GM12875 (cell line): Measurements from ENCODE around the gene CLCN7.
A peak's percentile ranks its signal among the peaks of the same experiment; 100 is the strongest.

Source experiments
- H3K4me3 ChIP-seq: one replicate; pipeline ENCODE4 v1.5.1; 2011; ENCODE audit warnings: low read depth, low read length, control low read depth
- TF ChIP-seq, protein P1 (sequence below): IDR thresholded peaks from 2 replicates; pipeline ENCODE4 v1.5.1; 2011; ENCODE audit warnings: low read depth, mild to moderate bottlenecking, control low read depth, inconsistent platforms, low read length, moderate library complexity, borderline replicate concordance; ENCODE audit not compliant: insufficient read depth

CLCN7 gene

DNA sequence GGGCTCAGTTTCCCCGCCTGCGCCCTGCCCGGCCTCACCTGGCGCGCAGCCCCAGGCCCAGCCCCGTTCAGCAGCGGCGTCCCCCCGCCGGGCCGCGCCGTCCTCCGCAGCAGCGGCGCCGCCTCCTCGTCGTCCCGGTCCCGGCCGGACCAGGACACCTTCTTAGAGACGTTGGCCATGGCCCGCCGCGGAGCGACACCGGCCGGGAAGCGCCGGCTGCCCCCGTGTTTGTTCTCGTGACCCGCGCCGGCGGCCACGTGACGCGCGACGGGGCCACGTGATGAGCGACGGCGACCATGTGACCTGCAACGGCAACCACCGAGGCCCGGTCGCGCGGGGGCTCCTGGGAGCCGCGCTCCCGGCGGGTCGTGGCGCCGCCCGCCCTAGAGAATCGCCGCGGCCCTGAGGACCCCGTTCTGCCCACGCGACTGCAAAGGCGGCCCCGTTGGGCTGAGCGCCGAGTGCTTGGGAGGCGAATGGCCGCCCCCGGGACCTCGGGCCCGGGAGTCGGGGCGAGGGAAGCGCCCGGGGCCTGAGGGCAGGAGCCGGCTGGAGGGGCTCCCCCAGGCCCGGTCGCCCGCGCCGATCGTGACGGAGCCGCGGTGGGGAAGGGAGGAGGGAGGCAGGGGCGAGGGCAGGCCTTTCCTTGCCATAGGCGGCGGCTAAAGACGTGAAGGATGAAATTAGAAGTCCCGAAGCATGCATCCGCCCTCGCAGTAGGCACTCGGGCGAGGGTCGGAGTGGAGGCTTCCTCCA, at the start of gene CLCN7:
Gene CLCN7 (minus strand): TSS at position 233 of the 756 bp plus-strand sequence. CDS start 54 bp downstream, at position 179.
- peak within 1 kb of the TSS; percentile 90 for H3K4me3 ChIP-seq
- TF ChIP-seq, protein P1, sequence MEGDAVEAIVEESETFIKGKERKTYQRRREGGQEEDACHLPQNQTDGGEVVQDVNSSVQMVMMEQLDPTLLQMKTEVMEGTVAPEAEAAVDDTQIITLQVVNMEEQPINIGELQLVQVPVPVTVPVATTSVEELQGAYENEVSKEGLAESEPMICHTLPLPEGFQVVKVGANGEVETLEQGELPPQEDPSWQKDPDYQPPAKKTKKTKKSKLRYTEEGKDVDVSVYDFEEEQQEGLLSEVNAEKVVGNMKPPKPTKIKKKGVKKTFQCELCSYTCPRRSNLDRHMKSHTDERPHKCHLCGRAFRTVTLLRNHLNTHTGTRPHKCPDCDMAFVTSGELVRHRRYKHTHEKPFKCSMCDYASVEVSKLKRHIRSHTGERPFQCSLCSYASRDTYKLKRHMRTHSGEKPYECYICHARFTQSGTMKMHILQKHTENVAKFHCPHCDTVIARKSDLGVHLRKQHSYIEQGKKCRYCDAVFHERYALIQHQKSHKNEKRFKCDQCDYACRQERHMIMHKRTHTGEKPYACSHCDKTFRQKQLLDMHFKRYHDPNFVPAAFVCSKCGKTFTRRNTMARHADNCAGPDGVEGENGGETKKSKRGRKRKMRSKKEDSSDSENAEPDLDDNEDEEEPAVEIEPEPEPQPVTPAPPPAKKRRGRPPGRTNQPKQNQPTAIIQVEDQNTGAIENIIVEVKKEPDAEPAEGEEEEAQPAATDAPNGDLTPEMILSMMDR: no peak

DNA sequence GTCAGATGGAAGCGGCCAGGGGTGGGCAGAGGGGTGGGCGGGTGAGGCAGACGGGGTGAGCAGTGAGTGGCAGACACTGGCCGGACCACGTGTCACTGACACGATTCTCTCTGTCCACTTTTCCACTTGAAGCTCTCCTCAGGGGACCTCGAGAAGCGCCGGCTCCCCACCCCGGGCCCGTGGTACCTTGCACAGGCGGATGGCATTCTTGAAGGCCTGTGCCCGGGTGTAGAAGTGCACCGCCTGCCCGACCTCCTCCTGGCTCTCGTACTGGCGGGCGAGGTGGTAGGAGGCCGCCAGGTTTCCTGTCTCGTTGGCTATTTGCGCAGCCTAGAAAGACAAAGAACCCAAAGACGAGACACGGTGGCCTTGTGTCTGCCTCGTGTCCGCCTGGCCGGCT, 49.5 kb upstream of the CLCN7 start:
- TF ChIP-seq, protein P1: no peak
- no peak overlapping the region for H3K4me3 ChIP-seq

DNA sequence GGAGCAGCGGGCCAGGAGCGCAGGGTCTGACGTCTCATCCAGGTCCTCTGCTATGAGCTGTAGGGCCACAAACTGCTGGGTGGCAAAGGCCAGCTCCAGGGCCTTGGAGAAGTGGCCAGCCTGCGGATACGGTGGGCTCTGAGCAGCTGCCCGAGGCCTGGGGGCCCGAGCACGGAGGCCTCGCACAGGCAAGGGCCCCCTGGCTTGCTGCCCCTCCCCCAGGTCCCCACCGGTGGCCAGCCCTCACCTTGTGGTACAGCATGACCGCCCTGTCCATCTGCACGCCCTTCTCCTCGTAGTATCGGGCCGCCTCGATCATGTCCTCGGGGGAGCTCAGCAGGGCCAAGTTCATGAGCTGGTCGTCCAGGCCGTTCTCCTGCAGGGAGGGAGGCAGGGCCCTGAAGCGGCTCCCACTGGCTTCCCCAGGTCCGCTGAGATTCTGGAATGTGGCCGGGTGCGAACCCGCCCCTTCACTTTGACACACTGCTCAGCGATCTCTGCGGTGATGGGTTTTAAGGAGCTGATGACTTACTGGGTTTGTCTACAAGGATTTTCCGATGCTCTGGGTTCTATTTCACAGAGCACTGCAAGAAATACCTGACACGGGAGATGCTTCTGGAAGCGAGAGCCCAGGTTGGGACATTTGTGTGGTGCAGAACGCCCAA, 48.9 kb upstream of the CLCN7 start:
- H3K4me3 ChIP-seq: no peak overlapping the region
- TF ChIP-seq, protein P1: no peak

DNA sequence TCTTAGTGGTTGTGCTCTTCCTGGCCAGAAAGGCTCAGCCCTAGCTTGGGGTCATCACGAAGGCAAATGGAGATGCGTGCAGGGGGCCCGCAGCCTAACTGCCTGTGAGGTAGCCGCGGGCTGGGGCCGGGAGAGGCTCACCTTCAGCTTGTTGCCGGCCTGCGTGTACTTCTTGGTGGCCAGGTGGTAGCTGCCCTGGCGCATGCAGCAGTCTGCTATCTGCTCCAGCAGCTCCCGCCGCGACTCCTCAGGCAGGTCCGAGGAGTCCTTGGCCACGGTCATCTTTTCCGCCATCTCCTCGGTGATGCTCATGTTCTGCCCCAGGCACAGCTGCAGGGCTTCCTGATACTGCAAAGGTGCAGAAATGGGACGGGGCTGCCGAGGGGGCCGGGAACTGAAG, 45.6 kb upstream of the CLCN7 start:
- TF ChIP-seq, protein P1: no peak

DNA sequence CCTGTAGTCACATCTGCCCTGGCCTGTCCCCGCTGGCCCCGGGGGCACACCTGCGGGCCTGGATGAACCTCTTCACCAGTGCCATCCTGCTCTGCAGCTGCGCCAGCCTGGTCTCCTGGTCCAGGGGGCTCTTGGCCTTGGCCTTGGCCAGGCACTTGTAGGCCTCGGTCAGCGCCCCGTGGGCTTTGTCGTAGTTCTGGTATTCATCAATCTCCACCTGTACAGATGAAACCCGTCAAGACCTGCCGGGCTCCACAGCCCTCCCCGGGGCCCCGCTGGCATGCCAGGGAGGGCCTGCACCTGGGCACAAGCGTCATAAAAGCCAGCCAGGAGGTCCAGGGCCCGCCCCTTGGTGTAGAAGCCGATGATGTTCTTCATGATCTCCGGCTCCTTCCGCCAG, 45.0 kb upstream of the CLCN7 start:
- TF ChIP-seq, protein P1: no peak
- H3K4me3 ChIP-seq: no peak overlapping the region

More for the DNA sequence above, 45.6 kb upstream of the CLCN7 start:
- H3K4me3 ChIP-seq: no peak overlapping the region

GRCh38 chr16:1518626-1519135, 43.9 kb upstream of the CLCN7 start:
- TF ChIP-seq, protein P1: no peak
- no peak overlapping the region for H3K4me3 ChIP-seq
